Measurements from ENCODE around the gene PHEX.

DNA sequence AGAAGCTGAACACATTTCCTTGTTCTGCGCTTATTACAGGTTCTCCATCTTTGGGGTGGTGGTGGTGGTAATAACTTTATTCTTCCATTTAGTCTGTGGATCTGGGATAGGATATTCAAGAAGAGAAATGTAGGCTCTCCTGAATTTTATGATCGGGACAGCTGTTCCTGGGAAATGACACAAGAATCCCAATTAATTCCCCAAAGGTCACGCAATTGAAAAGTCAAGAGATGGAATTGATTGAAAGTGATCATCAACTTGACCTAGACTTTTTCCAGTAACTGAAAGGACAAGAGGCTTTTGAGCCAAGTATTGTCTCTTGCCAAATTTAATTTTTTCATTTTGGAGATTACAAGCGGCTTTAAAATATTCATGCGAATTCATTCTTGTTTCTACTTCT, 141.8 kb downstream of the PHEX start:
- TF ChIP-seq, protein P1, sequence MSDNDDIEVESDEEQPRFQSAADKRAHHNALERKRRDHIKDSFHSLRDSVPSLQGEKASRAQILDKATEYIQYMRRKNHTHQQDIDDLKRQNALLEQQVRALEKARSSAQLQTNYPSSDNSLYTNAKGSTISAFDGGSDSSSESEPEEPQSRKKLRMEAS (IDR thresholded peaks at IDR 0.05), result no peak
- TF ChIP-seq TAF1 (IDR thresholded peaks at IDR 0.05; ENCODE audit: low read depth) (no peak), ZBTB7A (IDR thresholded peaks at IDR 0.05; ENCODE audit: low read depth) (no peak), EGR1 (IDR thresholded peaks at IDR 0.05) (no peak), YY1 (IDR thresholded peaks at IDR 0.05; ENCODE audit: low read depth) (no peak), NFIC (IDR thresholded peaks at IDR 0.05) (no peak), TCF12 (IDR thresholded peaks at IDR 0.05; ENCODE audit: low read depth) (no peak)
- TF ChIP-seq, protein P2, sequence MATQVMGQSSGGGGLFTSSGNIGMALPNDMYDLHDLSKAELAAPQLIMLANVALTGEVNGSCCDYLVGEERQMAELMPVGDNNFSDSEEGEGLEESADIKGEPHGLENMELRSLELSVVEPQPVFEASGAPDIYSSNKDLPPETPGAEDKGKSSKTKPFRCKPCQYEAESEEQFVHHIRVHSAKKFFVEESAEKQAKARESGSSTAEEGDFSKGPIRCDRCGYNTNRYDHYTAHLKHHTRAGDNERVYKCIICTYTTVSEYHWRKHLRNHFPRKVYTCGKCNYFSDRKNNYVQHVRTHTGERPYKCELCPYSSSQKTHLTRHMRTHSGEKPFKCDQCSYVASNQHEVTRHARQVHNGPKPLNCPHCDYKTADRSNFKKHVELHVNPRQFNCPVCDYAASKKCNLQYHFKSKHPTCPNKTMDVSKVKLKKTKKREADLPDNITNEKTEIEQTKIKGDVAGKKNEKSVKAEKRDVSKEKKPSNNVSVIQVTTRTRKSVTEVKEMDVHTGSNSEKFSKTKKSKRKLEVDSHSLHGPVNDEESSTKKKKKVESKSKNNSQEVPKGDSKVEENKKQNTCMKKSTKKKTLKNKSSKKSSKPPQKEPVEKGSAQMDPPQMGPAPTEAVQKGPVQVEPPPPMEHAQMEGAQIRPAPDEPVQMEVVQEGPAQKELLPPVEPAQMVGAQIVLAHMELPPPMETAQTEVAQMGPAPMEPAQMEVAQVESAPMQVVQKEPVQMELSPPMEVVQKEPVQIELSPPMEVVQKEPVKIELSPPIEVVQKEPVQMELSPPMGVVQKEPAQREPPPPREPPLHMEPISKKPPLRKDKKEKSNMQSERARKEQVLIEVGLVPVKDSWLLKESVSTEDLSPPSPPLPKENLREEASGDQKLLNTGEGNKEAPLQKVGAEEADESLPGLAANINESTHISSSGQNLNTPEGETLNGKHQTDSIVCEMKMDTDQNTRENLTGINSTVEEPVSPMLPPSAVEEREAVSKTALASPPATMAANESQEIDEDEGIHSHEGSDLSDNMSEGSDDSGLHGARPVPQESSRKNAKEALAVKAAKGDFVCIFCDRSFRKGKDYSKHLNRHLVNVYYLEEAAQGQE (IDR thresholded peaks at IDR 0.05; ENCODE audit: low read depth), result no peak

Measured in Ishikawa (cell line).